Measurements from ENCODE around the gene LIMS2.

The LIMS2 gene

DNA sequence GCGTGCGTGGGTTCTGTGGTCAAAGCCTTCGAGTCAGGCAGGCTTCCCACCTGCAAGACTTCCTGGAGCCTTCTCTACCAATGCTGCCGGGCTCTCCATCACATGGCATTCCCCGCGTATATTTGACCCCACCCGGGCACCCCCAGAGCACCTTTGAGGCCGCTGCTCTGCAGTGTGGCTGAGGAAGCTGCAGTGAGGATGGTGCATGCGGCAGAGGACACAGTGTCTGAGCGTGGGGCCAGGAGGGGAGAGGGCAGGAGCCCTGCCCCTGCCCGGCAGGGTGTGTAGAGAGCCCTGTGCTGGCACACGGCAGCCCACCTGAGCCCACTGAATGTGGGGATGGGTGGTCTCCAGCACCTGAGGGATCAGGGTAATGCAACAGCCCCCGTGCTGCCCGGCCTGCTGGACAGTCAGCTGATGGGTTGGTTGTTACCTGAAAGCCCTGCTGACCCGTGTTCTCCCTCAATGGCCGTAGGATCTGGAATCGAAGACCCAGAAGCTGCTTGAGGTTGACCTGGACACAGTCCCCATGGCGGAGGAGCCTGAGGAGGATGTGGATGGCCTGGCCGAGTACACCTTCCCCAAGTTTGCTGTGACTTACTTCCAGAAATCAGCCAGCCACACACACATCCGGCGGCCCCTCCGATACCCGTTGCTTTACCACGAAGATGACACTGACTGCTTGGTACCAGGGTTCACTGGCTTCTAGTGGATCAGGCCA lies 66.1 kb downstream of the LIMS2 start:
- no peak for DNase-seq (ENCODE audit: low read depth, low spot score)
- H3K27ac ChIP-seq = no peak overlapping the region

GRCh38 chr2:127608061-127609030 lies 67.0 kb downstream of the LIMS2 start:
- DNase-seq (ENCODE audit: low read depth, low spot score) = no peak
- no peak overlapping the region for H3K27ac ChIP-seq

DNA sequence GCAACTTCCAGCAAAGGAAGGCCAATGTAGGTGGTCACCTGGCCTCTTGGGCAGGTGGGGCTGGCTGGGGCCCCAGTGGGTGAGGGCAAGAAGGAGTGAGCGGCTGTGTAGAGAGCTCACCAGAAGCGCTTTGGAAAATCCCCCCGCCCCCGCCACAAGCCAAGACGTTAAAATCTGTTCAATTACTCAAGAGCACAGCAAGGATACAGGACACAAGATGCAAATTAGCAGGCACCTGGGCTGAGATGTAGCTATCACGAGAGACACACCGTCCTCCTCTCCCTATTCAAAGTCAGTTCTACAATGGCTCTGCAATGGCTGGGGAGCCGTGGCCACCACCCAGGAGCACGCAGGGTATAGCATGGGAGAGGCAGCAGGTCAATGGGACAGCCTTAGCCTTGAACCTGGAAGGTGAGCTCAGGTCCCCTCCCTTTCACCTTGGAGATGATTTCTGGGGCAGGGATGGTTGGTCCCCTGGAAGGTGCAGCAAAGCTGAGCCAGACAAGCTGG lies 67.9 kb downstream of the LIMS2 start:
- DNase-seq (ENCODE audit: low read depth, low spot score) = no peak

DNA sequence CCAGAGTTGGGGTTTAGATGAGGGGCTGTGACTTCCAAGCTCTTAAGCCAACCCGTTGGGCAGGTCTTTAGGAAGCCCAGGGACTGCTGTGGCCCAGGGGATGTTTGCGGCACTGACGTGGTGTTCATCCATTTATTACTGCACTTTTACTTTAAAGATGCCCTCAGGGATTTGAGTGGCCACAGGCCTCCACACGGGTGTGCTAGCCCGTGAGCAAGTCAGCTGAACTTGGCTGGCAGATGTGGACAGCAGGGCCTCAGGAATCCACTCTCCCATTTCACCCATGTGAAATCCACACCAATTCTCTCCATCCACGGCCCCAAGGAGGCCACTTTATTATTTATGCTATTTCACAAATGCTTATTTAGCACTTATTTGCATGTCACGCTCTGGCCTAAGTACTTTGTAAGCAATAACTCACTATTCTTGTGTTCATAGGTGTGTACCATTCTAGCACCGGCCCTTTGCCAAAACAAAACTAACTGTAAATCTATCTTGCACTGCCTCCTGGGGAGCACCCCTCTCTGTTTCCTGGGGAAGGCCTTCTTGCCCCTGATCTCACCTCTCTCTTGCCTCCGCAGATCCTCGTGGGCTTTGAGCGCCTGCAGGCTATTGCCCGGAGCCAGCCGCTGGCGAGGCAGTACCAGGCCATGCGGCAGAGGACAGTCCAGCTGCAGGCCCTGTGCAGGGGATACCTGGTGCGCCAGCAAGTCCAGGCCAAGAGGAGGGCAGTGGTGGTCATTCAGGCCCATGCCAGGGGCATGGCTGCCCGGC lies 68.5 kb downstream of the LIMS2 start:
- no peak overlapping the region for H3K27ac ChIP-seq
- no peak for DNase-seq (ENCODE audit: low read depth, low spot score)

More for the DNA sequence above, 67.9 kb downstream of the LIMS2 start:
- H3K27ac ChIP-seq = no peak overlapping the region

DNA sequence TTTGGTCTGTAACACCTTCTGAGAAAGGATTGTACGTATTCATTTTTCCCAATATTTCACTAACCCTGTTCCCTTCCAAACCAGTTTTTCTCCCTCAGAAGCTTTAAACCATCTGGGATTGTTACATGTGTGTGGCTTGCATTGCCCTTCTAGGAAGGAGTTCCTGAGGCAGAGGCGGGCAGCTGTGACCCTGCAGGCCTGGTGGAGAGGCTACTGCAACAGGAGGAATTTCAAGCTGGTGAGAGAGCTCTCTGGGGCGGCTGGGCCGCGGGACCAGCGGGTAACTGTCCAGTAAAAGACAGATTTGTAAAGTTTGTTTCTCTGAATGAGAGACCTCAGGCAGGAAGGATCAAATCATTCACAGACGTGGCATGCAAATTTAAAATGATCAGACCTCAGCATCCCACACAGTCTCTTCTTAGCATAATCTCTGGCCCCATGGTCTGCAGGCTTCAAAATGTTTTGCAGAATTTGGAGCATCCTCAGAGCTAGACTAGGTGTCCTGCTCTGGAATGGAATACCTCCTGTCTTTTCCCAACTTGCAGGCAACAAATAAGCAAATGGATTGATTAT lies 69.6 kb downstream of the LIMS2 start:
- DNase-seq (ENCODE audit: low read depth, low spot score) = no peak
- H3K27ac ChIP-seq = no peak overlapping the region

GRCh38 chr2:127604986-127605385 lies 70.3 kb downstream of the LIMS2 start:
- no peak for DNase-seq (ENCODE audit: low read depth, low spot score)
- H3K27ac ChIP-seq = no peak overlapping the region

DNA sequence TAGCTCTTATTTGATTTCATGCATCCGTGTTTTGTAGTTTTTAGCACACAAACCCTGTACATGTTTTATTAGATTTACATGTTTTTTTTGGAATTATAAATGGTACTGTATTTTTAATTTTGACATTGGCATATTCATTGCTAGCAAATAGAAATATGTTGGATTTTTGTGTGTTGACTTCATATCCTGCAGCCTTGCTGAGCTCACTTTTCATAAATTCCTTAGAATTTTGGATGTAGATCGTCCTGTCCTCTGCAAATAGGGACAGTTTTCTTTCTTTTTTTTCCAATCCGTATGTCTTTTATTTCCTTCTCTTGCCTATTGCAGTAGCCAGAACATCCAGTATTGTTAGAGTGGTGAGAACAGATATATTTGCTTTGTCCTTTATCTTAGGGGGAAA lies 76.1 kb downstream of the LIMS2 start:
- no peak for DNase-seq (ENCODE audit: low read depth, low spot score)
- no peak overlapping the region for H3K27ac ChIP-seq

GRCh38 chr2:127598711-127599110 lies 76.6 kb downstream of the LIMS2 start:
- H3K27ac ChIP-seq = no peak overlapping the region
- no peak for DNase-seq (ENCODE audit: low read depth, low spot score)

DNA sequence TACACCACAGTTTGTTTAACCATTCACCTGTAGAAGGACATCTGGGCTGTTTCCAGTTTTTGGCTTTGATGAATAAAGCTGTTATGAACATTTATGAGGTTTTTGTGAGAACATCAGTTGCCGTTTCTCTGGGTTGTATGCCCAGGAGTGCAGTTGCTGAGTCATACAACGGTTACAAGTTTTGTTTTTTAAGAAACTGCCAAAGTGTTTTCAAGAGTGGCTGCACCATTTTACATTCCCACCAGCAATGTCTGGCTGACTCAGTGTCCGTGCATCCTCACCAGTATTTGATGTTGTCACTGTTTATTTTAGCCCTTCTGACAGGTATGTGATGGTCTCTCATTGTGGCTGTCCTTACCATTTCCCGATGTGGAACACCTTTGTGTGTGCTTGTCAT lies 77.3 kb downstream of the LIMS2 start:
- DNase-seq (ENCODE audit: low read depth, low spot score) = peak; percentile 22

DNA sequence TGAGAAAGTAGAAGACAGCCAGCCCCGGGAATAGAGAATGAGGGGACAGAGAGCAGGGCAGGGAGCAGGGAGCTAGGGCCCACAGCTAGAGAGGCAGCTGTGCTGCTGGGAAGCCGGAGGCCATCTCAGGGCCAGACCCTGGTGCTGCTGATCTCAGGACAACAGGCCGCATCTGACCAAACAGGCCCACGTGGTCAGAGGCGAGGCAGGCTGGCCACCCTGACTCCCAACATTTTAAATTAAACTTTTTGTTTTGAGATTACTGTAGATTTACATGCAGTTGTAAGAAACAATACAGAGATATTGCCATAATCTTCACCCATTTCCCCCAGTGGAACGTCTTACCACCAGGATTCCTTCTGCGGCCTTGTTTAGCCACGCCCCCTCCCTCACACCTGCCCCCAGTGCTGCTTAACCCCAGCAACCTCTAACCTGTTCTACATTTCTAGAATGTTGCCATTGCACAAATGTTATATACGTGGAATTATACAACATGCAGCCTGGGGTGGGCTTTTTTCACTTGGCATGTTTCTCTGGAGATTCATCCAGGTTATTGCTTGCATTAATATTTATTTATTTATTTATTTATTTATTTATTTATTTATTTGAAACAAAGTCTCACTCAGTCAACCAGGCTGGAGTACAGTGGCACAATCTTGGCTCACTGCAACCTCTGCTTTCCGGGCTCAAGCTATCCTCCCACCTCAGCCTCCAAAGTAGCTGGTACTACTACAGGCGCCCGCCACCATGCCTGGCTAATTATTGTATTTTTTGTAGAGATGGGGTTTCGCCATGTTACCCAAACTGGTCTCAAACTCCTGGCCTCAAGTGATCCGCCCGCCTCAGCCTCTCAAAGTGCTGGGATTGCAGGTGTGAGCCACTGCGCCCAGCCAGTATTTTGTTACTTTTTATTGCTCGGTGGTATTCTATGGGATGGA lies 78.0 kb downstream of the LIMS2 start:
- no peak overlapping the region for H3K27ac ChIP-seq
- DNase-seq (ENCODE audit: low read depth, low spot score) = no peak

More for the DNA sequence above, 77.3 kb downstream of the LIMS2 start:
- no peak overlapping the region for H3K27ac ChIP-seq

GRCh38 chr2:127596311-127597045 lies 78.9 kb downstream of the LIMS2 start:
- no peak for DNase-seq (ENCODE audit: low read depth, low spot score)
- no peak overlapping the region for H3K27ac ChIP-seq

- no peak for DNase-seq (ENCODE audit: low read depth, low spot score)
- H3K27ac ChIP-seq = no peak overlapping the region
Observed at GRCh38 chr2:127594116-127594591, 81.2 kb downstream of the LIMS2 start.

DNA sequence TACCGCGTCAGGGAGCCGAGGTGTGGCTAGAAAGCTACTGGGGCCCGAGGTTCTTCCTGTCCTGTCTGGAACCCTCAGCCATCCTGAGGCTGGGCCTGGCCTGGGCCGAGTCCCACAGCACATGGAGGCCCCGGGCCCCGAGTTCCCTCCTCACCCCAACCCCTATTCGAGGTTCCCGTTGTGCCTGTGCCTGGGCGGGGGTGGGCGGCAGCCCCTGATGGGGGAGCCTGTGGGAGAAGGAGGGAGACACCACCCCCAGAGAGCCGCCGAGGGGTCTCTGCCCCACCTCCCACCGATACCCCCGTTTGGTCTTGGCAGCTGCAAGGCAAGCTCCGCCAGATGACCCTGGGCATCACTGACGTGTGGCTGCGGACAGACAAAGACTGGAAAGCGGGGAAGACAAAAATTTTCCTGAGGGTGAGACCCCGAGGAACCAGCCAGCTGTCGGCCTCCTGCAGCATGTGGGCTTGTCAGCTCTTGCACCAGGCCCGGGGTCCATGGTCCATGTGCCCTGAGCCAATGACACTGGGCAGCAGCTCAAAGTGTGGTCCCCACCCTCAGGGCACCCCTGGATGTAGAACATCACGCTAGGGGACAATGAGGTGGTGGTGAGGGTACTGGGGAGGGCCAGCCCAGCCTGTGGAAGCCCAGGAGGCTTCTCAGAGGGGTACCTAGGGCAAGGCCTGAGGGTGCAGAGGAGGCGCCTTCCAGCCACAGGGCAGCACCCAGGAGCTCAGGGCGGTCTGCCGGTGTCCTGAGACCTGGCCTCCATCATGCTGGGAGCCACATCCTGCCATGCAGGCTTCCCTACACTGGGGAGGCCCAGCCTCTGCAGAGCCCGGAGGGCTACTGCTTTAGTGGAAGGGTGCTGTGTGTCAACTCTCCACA lies 81.9 kb downstream of the LIMS2 start:
- DNase-seq (ENCODE audit: low read depth, low spot score) = no peak
- H3K27ac ChIP-seq = no peak overlapping the region

DNA sequence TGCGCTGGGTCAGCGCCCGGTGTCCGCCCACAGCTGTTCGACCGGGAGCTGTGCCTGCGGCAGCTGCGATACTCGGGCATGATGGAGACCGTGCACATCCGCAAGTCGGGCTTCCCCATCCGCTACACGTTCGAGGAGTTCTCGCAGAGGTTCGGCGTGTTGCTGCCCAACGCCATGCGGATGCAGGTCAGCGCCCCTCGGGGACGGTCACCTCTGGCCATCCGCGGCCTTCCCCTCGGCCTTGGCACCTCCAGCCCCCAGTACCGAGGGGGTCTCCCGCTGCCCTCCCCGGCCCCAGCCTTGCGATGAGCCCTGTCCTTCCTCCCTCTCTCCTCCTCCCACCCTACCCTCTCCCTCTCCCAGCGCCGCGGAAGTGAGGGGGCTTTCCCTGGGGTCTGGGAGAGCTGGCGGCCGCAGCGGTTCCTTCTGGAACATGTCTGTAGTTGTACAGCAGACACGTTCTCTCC lies 82.5 kb downstream of the LIMS2 start:
- no peak overlapping the region for H3K27ac ChIP-seq
- DNase-seq (ENCODE audit: low read depth, low spot score) = no peak

GRCh38 chr2:127591221-127591923 lies 84.0 kb downstream of the LIMS2 start:
- H3K27ac ChIP-seq = no peak overlapping the region
- DNase-seq (ENCODE audit: low read depth, low spot score) = no peak

GRCh38 chr2:127590386-127591190 lies 84.7 kb downstream of the LIMS2 start:
- no peak overlapping the region for H3K27ac ChIP-seq
- no peak for DNase-seq (ENCODE audit: low read depth, low spot score)
